Stimulated activated CD8-positive, alpha-beta memory T cell treated with anti-CD3 and anti-CD28 coated beads, Interleukin-2, amount 100 ng/mL, for 1 hour (primary cell): ENCODE results near the gene ONECUT3.
"Not testable (repeated sequence)": the region's sequence is repeated elsewhere in the genome, so short reads cannot be mapped to it uniquely, and the experiment has no call there.

ENCODE experiments used
- DNase-seq, 2 donors: peaks; one replicate each; pipeline ENCODE4 v3.0.0-alpha.2; 2020; ENCODE audit warnings: low read depth in 2 of 2

Gene ONECUT3

GRCh38 chr19:1752757-1753728, at the start of gene ONECUT3:
Gene ONECUT3 (plus strand): TSS chr19:1753506. CDS start chr19:1753663, 157 bp downstream.
- no peak for DNase-seq

GRCh38 chr19:1704339-1704738, 49.0 kb upstream of the ONECUT3 start:
- DNase-seq: no peak

GRCh38 chr19:1705367-1705766, 47.9 kb upstream of the ONECUT3 start:
- DNase-seq: no peak

- DNase-seq: not testable (repeated sequence)
Measured at GRCh38 chr19:1706646-1707045, 46.7 kb upstream of the ONECUT3 start.

GRCh38 chr19:1707240-1707639, 46.1 kb upstream of the ONECUT3 start:
- DNase-seq: no peak

- DNase-seq: no peak
Measured at GRCh38 chr19:1713170-1713569, 40.1 kb upstream of the ONECUT3 start.

GRCh38 chr19:1715540-1715939, 37.8 kb upstream of the ONECUT3 start:
- no peak for DNase-seq

GRCh38 chr19:1717200-1717969, 35.9 kb upstream of the ONECUT3 start:
- DNase-seq: no peak

GRCh38 chr19:1717970-1718264, 35.4 kb upstream of the ONECUT3 start:
- DNase-seq: no peak

GRCh38 chr19:1718420-1719291, 34.6 kb upstream of the ONECUT3 start:
- DNase-seq: no peak

- DNase-seq: no peak
Measured at GRCh38 chr19:1719519-1719918, 33.8 kb upstream of the ONECUT3 start.

GRCh38 chr19:1720237-1720636, 33.1 kb upstream of the ONECUT3 start:
- DNase-seq: no peak

GRCh38 chr19:1725100-1726064, 27.9 kb upstream of the ONECUT3 start:
- DNase-seq: no peak

- no peak for DNase-seq
Measured at GRCh38 chr19:1728816-1729567, 24.3 kb upstream of the ONECUT3 start.

- no peak for DNase-seq
Measured at GRCh38 chr19:1729568-1729925, 23.8 kb upstream of the ONECUT3 start.

- no peak for DNase-seq
Measured at GRCh38 chr19:1730157-1730556, 23.1 kb upstream of the ONECUT3 start.

GRCh38 chr19:1734321-1734966, 18.9 kb upstream of the ONECUT3 start:
- DNase-seq: no peak

- no peak for DNase-seq
Measured at GRCh38 chr19:1736280-1736679, 17.0 kb upstream of the ONECUT3 start.

GRCh38 chr19:1736927-1737326, 16.4 kb upstream of the ONECUT3 start:
- no peak for DNase-seq
